HG03045 (cell line): ENCODE measurements around the gene MTAP.
"Not testable (repeated sequence)": the region's sequence is repeated elsewhere in the genome, so short reads cannot be mapped to it uniquely, and the experiment has no call there.

Experiments
- ATAC-seq: cut with Tn5 transposase; IDR thresholded peaks from one replicate; pipeline ENCODE4 v1.9.1; 2021; ENCODE audit warnings: mild to moderate bottlenecking, moderate library complexity; ENCODE audit not compliant: unreplicated experiment

The MTAP gene

DNA sequence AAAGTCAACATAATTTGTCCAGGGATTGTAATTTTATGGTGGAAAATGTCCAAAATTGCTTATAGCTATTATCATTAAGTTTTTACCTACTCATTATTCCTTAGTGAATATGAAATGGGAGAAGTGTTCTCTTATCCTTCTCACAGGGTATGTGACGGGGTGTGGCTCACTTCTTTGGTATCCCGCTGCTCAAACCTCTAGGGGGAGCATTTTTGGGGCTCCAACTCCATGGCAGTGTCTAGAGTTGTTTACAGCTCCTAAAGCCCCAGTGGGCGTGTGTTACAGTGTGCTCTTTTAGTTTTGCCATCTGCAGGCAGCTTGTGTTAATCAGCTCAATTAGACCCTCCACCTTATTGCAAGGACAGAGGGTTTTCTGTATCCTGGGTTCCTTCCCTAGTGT lies 102.3 kb downstream of the MTAP start:
- ATAC-seq, result no peak

DNA sequence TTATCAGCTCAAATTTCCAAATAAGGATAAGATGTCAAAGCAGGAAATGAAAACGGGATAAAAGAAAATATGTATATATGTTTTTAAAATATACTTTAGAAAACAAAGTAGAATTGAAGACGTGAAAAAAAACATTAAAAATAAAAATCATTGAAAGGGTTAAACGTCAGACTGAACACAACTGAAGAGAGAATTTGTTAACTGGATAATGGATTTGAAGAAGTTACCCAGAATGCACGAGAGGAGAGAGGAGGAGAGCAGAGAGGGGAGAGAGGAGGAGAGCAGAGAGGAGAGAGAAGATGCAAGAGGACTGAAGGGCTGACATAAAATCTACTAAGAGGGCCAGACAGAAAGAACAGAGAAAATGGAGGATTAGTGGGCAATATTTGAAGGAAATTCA lies 103.8 kb downstream of the MTAP start:
- no peak for ATAC-seq

GRCh38 chr9:21906881-21907280 lies 104.4 kb downstream of the MTAP start:
- ATAC-seq, result no peak

GRCh38 chr9:21919377-21920362 lies 117.2 kb downstream of the MTAP start:
- peak; percentile 55 for ATAC-seq

- ATAC-seq, result no peak
Measured at GRCh38 chr9:21923694-21924093, 121.3 kb downstream of the MTAP start.

- ATAC-seq, result no peak
Measured at GRCh38 chr9:21927752-21928151, 125.3 kb downstream of the MTAP start.

DNA sequence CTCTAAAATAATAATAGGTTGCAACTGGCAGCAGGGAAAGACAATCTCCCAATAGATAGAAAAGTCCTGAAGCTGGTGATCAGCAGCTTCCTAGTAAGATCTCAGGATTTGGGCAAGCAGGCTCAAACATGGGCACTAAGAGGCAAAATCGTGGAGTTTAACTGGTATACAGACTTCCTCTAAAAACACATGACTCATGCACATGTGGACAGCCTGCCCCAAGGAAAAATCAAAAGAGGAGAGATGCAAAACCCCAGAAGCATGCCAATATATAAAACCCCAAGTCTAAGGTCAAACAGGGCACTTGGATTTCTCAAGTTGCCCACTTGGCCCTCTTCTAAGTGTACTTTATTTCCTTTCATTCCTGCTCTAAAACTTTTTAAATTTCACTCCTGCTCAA lies 129.0 kb downstream of the MTAP start:
- no peak for ATAC-seq

DNA sequence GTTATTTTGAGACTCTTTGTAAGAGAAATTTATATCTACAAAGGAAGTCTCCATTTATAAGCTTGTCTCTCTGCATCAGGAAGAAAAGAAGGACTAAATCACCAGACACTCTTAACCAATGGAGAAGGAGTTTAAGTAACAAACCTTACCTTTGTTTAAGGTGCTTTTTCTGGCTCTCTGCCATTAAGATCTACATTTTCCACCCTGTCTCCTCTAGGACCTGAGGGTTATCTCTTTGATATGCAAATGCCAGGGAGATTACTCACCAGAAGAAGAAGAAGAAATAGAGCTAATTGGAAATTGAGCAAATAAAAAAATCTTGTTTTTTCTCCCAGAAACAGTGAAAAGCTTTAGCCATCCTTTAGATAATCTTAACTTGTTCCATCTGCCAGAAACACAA lies 130.8 kb downstream of the MTAP start:
- ATAC-seq, result no peak

- ATAC-seq, result no peak
Measured at GRCh38 chr9:21933865-21934264, 131.4 kb downstream of the MTAP start.

- no peak for ATAC-seq
Measured at GRCh38 chr9:21935631-21936030, 133.2 kb downstream of the MTAP start.

DNA sequence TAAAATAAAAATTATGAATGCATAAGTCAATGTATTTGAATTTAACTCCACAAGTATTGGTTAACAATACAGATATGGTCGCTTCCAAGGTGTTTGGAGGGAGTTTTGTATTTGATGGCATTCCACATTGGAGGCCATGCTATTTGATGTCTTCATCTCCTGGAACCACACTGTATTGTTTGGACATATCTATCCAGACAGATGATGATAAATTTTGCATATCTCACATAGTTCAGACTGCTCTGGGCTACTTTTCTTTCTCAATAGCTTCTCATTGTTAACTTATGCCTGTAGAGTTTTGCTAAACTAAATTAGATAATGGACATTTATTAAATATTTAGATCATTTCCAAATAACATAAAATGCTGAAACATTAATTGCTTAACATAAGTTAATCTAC lies 133.7 kb downstream of the MTAP start:
- ATAC-seq, result no peak

- ATAC-seq, result no peak
Measured at GRCh38 chr9:21941337-21941995, 139.0 kb downstream of the MTAP start.

DNA sequence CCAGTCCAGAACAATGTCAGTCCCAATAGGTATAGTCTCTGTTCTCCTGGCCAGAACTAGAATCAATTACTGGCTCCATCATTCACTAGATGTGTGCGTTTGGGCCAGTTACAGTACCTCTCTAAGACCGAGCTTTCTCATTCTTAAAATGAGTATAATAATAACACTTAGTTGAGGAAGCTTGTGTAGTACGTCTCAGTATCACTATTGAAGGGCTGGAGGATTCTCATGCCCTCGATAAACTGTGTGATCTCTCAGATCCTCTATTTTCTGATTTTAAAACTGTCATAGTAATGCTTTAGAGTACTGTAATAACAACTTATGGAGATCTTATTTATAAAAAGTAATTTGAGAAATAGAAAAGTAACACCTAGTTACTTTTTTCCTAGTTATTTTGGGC lies 141.0 kb downstream of the MTAP start:
- ATAC-seq, result no peak

- no peak for ATAC-seq
Measured at GRCh38 chr9:21945606-21946005, 143.2 kb downstream of the MTAP start.

- ATAC-seq, result no peak
Measured at GRCh38 chr9:21958833-21959232, 156.4 kb downstream of the MTAP start.

- not testable (repeated sequence) for ATAC-seq
Measured at GRCh38 chr9:21959268-21959667, 156.8 kb downstream of the MTAP start.

GRCh38 chr9:21961569-21961968 lies 159.1 kb downstream of the MTAP start:
- no peak for ATAC-seq

- ATAC-seq, result peak; percentile 56
Measured at GRCh38 chr9:21964925-21965385, 162.5 kb downstream of the MTAP start.

DNA sequence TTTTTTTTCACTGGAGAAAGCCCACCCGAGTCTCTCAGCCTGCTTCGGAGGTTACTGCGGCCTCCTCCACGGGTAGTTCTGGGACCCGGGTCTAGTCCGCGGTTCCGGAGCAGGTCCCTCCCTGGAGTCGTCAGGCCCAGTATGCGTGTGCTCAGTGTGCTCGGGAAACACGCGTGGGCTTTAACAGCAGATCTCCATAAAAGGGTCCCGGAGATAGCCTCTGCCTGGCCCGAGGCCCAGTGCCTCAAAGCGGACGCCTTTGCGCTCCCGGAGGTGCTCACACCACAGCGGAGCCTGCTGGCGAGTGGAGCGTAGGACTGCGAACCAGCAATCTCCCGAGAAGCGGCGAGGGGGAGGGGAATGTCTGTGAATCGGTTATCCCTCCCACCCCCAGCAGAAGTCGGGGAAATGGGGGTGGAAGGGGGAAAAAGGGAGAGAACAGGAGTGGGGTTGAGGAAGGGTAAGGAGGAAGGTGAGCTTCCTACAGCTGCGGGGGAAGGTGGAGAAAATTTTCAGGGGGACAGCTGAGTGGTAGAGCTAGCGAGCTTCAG lies 163.0 kb downstream of the MTAP start:
- ATAC-seq, result peak; percentile 94

DNA sequence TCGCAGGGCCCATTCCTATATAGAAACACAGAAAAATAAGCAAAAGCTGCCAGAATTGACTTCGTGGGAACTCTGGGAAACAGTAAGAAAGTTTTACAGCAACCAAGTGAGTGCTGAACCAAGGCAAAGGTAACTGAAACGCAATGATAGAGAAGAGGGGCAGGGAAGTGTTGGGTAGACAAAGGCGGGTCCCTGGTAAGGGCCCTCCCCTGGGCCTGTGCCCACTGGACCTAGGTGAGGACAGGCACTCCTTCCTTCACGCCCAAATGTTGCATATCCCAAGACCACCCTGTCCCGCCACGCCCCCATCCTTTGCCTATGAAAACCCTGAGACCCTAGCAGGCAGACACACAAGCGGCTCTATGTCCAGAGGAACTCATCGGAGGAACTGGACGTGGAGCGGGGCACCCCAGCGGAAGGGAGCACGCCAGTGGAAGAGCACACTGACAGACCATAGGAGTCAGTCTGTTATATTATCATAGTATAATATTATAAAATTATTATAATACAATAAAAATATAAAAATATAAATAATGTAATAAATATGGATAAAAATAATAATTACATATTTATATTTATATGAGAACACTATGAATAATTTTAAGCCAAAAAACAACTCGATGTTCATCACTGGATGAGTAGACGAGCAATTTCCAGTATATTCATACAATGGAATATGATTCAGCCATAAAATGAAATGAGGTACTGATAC lies 163.9 kb downstream of the MTAP start:
- ATAC-seq, result no peak

GRCh38 chr9:21967169-21967568 lies 164.7 kb downstream of the MTAP start:
- ATAC-seq, result no peak
